Retinal pigment epithelial cell (primary cell): ENCODE results near the gene SDF2L1.

ENCODE experiments used
- DNase-seq: peaks from one replicate; pipeline ENCODE4 v3.0.0-alpha.2; 2010; ENCODE audit warnings: low read depth
- H3K4me3 ChIP-seq: 2 replicates; pipeline ENCODE4 v1.5.1; 2011; ENCODE audit warnings: mild to moderate bottlenecking, low read length, control low read depth, moderate library complexity
- CTCF ChIP-seq: conservative IDR thresholded peaks from 2 replicates; pipeline ENCODE4 v1.5.1; 2011; ENCODE audit warnings: low read depth, low read length, control low read depth, inconsistent platforms

The SDF2L1 gene

GRCh38 chr22:21693333-21693998 lies 51.4 kb downstream of the SDF2L1 start:
- no peak for TF ChIP-seq CTCF
- H3K4me3 ChIP-seq = no peak overlapping the region
- DNase-seq = no peak
